SIG-M5 (cell line): ENCODE data around the gene CLPSL2.
A peak's percentile ranks its signal among the peaks of the same experiment; 100 is the strongest.
"Not testable (repeated sequence)": the region's sequence is repeated elsewhere in the genome, so short reads cannot be mapped to it uniquely, and the experiment has no call there.

ENCODE experiments used
- DNase-seq: peaks from one replicate; lab custom pipeline; 2025; lab: John Stamatoyannopoulos, UW

CLPSL2 gene, protein sequence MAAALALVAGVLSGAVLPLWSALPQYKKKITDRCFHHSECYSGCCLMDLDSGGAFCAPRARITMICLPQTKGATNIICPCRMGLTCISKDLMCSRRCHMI

DNA sequence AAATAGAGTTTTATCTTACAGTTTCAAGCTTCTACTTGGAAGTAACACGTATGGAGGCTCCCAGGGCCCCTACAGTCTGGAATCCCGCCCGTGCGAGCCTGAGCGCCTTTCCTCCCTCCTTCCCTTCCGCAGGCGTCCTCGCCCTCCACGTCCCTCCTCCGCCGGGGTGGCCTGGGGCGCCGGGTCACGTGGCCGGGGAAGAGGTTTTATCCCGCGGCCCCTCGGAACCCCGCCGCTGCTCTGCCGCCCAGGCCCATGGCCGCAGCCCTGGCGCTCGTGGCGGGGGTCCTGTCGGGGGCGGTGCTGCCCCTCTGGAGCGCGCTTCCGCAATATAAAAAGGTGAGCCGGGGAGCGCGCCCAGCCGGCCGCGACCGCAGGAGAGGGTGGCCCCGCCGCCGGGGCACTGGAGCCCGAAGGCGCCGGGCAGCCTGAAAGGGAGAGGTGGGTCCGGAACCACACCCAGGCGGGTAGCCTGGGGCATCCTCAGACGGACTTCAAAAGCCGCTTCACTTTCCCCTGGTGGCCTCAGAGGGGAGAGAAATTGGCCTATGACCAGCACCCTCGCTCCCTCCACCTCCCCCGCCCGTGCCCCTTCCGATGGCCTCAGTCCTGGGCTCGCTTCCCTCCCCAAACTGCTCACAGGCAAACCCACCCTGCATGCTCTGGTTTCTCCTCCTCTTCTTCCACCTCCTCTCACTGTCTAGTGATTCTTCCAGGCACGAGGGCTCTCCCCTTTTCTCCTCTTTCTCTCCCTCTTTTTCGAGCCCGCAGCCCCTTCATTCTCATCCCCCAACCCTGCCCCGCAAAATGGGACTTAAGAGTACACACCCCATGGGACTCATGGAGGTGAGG, at the start of gene CLPSL2:
CLPSL2 (plus strand) TSS at position 235 of the 852 bp plus-strand sequence; CDS start at position 256, 21 bp downstream.
- no peak for DNase-seq

DNA sequence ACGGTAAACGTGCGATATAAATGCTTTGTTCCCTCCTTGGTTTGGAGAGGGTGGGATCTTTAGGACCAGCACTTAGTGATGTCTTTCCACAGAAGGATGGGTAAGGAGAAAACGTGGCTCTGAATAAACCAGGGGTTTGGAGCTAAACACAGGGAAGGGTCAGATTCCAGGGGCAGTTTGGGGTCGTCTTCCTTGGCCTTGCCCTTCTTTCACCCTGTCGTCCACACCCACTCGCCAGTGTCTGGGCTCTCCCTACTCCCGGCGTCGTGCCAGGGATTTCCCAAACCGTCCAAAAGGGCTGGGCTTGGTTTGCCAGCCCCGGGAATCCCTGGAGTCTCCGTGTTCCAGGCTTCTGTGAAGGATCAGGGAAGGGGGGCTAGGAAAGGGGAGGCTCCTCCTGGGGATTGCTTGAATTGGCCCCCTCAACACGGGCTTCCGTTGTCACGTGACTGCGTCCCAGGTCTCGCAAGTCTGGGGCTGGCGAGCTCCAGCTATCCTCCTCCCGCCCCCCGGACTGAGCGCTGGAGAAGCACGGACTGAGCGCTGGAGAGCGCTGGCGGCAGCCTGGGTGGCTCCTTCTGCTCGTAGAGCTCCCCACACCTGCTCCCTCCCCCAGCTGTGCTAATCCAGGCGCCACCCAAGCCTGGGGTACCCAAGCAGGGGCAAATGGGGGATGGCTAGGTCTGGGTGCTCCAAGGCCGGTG, 49.0 kb upstream of the CLPSL2 start:
- DNase-seq, result no peak

DNA sequence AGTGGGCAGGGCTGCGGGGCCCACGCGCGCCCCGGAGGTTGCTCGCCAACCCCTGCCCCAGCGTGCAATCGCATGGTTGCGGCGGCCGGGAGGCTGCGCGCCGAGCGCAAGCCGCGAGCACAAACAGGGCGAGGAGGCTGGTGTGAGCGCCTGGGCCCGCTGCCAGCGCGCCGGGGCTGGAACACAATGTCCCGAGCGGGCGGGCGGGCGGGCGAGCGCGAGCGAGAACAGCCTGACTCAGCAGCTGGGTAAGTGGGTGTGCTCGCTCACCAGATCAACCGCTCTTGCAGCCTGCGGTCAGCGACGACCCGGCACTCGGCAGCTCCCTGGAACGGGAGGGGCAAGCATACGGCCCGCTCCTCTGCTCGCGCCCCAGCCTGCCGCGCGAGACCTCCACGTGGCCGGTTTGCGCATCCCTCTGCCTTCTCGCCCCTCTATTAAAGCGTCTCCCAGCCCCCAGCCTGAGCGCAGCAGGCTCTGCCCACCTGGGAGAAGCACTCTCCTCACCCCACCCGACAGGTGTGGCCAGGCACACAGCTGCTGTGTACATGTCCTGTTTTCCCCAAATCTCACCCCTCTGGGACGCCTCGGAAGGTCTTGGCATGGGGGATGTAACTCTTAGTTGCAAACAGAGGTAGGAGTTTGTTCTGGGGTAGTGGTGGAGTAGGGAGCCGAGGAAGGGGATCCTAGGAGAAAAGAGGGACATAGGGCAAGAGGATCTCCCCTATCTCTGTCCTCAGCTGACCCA, 48.3 kb upstream of the CLPSL2 start:
- DNase-seq, result peak; percentile 47

DNA sequence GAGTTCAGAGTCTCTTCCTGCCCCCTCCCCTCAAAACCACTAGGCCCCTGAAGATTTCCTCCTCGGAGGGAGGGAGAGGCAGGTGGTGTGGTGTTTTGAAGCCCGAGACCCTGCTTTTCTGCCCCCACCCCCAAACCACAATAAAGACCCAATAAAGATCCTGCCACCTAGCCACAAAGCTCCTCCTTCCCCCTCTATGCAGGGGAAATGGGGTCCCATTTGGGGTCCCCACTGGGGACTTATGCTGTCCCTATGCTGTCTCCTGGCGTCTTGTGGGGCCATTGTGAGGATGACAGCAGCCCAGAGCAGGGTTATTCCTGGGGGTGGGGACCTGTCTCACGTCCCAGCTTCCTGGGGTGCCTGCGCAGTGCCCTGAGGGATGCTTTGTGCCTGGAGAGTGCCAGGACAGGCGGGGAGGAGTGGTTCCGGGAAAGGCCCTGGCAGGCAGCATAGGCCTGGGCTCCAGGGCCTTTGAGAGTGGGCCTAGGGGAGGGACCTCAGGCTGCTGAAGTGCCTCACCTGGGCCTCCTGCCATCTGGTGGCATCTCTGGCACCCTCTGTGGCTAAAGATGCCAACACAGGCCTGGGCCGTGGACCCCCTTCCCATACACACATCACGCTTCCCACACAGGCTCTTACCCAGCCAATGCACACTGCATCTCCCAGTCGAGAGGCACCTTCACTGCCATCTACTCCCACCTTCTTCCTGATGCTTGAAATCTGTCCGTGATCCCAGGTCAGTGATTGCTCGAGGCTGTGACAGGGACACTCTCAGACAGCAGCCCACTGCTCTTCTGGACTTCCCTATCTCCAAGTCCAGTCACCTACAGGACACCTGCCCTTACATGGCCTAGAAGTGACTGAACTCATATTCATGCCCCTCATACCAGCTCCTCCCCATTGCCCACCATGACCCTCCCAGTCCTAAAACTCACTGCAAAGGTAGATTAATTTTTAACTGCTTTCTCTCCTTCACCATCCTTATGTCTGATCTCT, 47.4 kb upstream of the CLPSL2 start:
- no peak for DNase-seq

DNA sequence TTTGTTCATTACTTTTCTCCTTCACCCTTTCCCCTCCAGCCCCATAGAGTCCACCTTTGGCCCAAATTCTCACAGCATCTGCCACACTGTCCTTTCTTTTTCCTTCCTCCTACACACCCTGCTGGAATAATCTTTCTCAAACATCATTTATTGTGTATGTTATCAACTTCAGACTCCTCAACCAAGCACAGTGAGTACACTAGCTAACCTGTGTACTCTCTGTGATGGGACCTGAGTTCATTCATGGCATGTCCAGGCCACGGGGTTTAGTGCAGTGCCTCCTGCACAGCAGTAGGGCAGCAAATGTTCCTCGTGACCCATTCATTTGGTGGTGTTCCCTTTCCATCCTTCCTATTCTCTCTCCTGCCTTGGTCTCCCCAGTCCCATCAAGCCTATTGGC, 46.7 kb upstream of the CLPSL2 start:
- no peak for DNase-seq

DNA sequence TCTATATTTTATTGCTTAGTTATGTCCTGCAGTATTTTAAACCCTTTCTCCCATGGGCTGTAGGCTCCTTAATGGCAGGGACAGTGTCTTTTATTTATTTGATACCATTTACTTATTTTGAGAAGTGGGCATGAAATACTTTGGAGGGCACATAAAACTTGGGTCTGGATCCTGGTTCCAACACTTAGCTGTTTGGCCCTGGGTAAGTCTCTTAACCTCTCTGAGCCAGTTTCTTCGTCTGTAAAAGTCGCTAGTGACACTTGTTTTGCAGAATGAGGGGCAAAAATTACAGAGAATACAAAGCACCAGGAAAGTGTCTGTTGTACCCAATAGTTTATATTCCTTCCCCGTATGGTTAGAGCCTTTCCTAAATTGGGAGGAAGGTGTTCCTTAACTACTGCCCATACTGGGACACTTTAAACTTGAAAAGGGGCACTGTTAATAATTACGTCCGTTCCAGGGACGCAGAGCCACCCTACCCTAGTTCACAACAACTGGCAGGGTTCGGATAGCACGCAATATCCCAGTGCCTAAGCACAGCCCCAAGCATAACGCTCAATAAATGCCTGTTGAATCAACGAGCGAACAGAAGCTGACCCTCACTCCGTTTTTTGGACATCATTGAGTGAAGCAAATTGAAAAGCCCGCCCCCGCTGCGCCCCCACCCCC, 45.5 kb upstream of the CLPSL2 start:
- no peak for DNase-seq

DNA sequence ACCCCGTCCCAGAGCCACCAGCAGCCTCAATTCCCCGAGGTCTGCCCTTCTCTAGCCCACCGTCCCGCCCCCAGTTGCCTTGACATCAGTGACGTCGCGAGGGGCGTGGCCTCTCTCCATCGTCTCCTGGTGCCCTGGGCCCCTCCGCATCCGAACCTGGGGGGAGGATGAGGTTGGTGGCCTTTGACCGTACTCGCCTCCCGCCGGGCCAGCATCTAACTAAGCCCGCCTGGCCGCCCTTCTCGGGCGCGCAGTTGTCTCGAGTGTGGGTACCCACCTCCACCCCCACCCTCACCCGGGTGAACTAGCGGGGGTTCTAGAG, 45.0 kb upstream of the CLPSL2 start:
- DNase-seq, result no peak

DNA sequence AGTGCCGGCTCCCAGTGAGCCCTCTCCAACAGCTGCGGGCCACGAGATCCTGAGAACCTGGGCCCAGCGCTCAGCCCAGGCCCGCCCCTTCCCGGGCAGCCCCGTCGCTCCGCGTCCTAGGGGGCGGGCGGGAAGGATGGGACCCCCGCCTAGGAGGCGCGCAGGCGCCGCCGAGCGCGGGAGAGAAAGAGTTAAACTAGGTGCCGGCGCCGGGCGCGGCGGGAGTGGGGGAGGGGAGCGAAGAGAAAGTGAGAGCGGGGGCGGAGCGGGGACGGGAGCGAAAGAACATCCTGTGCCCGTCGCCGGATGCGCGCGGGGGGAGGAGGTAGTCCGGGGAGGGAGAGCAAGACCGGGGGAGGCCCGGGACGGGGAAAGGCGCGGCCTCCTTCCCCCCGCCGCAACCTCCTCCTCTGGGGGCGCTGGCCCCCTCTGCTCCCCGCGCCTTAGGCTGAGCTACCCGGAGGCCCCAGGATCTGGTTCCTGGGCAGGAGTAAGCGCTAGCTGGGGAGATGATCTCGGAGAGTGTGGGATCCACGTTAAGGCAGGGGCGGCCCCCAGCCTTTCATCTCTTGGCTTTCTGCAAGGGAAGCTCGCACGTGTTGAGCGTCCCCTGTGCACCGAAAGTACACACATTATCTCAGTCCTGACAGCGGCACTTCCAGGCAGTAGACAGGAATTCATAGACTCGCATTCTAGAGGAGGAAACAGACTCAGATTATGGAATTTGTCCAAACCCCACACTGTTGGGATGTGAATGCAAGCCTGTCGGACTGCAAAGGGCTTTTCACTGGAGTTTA, 44.5 kb upstream of the CLPSL2 start:
- DNase-seq, result no peak

DNA sequence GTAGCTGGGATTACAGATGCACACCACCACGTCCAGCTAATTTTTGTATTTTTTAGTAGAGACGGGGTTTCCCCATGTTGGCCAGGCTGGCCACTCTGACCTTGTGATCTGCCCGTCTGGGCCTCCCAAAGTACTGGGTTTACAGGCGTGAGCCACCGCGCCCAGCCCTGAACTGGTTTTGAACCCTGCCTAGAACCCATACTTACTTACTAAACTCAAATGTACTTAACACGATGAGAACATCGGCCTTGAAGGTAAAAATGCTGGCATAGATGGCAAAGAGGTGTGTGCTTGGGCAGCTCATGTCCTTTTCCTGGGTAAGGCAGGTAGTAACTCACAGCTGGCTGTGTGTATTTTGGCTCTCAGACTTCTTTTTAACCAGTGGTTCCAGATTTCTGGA, 42.8 kb upstream of the CLPSL2 start:
- no peak for DNase-seq

DNA sequence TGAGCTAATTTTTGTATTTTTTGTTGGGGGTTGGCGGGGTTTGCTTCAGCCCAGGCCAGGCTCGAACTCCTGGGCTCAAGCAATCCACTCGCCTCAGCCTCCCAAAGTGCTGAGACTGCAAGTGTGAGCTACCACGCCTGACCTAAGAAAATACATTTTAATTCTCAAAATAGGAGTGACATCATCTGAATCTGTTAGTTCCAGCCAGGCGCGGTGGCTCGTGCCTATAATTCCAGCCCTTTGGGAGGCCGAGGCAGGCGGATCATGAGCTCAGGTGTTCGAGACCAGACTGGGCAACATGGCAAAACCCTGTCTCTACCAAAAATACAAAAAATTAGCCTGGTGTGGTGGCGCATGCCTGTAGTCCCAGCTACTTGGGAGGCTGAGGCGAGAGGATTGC, 42.1 kb upstream of the CLPSL2 start:
- DNase-seq, result not testable (repeated sequence)

DNA sequence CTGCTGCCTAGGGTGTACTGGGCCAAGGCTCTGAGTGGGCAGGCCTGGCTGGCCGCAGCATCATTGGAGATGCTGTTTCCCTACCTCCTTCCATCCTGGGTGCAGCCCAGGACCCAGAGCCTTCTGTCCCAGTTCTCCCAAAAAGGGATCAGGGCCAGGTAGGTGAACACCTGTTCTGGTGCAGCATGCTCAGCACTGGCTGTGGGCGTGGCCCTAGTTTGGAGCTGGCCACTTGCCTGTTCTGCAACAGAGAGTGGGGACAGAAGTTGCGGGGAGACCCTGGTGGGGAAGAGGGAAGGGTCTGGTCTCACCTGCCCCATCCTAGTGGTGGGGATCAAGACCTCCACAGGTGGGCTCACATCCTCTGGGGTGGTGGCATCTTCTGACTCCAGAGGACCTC, 40.9 kb upstream of the CLPSL2 start:
- no peak for DNase-seq

DNA sequence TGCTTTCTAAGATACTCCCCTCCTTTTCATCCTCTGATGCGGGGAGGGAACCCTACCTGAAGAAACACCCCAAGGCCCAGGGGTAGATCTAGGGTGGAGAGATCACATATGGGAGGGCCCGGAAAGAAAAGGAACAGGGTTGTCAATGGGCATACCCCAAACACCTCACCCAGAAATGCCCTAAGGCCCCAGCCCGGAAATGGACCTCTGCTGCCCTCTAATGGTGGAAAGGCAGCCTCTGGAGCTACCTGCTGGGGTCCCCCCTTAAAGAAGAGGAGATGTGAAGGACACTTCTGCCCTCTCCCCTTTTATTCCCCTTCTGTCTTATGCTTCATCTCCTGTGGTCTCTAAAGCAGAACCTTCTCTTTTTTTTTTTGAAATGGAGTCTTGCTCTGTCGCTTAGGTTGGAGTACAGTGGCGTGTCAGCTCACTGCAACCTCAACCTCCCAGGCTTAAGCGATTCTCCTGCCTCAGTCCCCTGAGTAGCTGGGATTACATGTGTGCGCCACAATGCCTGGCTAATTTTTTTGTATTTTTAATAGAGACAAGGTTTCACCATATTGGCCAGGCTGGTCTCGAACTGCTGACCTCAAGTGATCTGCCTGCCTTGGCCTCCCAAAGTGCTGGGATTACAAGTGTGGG, 40.0 kb upstream of the CLPSL2 start:
- no peak for DNase-seq

DNA sequence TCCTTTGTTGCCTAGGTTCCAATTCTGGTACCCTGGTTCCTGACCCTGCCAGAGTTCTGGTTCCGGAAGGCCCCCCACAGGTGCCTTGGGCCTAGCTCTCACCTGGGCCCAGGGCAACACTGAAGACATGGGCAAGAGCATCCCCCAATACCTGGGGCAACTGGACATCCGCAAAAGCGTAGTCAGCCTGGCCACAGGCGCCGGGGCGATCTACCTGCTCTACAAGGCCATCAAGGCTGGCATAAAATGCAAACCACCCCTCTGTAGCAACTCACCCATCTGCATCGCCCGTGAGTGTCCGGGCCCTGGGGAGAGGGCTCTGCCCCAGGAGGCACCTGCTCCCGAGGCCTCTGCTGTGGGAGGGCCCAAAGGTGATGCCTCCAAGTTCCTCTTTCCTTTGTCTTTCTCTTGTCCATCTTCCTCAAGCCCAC, 39.4 kb upstream of the CLPSL2 start, which contains the start of gene ARMC12:
ARMC12 (plus strand) TSS at position 51 of the 431 bp plus-strand sequence; CDS start at position 128, 77 bp downstream.
- no peak for DNase-seq

DNA sequence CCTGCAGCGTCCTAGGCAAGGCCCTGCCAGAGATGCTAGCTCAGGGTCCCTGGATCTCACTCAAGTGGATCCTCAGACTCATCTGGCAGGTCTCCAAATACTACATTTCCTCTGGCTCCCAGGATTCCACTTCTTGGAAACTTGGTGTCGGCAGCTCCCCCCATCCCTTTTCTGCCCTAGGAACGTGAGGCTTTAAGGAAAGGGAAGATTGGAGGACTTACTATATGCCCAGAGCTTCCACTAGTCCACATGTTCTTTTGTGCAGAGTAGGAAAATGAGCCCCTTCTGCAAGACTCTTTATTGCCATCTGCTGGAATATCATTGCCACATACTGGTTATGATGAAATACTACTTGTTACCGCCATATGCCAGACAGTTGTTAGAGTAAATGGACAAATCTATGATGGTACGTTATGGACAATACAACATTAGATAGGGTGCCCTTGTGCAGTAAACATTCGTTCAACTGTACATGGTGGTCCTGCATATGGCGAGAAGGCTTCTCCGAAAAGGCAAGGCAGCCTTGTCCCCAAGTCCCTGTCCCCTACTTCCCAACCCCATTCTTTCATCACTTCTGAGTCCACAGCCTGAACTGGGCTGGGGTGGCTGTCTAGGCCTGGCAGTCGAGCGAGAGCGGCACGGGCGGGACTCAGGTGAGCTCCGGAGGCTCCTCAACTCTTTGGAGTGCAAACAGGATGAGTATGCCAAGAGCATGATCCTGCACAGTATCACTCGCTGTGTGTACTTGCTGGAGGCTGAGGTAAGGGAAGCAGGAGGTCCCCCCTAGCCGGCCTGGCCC, 38.8 kb upstream of the CLPSL2 start:
- DNase-seq, result peak; percentile 25

DNA sequence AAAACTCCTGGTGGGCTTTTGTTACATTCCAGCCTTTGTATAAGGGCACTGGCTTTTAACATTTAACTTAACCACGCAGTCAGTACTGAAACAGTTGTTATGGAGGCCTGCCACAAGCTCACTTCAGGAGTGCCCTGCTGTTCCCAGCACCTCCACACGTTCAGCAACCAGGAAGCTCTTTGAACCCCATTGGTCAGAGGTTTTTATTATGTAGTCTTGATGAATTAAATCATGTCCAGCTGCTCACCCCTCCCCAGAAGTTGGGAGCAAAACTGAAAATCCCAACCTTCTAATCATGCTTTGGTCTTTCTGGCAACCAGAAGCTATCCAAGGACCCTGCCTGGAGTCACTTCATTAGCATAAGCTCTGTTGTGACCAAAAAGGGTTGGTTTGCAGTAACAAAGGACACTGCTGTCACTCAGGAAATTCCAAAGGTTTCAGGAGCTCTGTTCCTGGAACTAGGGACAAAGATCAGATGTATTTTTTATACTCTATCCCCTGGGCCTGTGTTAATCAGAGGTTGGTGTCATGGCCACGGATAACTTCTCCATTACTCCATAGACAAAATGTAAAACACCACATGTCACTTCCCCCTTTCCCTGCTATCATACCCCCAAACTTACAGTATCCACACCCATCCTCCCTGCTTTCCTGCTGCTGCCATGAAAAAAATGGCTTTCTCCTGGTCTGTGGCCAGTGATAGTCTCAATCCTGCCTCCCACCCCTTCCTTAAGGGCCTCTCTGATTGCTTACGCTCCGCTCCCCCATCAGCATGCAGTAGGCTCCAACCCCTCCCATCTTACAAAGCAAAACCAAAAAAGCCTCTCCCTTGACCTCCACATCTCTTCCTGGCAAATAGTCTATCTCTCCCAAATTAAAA, 36.5 kb upstream of the CLPSL2 start:
- no peak for DNase-seq

DNA sequence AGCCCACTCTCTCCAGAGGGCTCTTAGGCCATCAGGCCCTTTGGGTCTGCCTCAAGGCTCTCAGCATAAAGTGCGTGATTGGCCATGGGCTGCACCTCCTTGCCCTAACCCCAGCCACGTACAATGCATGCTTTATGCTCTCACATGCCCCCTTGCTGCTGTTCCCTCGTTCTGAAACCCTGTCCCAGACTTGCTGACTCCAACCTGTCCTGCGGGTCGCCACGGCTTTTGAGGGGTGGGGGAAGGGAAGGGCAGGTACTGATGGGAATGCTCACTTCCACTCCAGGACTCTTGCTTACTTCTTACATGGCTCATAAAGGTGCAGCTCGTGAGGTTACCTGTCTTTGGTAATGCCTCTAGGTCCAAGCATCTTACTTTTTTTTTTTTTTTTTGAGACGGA, 33.6 kb upstream of the CLPSL2 start:
- no peak for DNase-seq

DNA sequence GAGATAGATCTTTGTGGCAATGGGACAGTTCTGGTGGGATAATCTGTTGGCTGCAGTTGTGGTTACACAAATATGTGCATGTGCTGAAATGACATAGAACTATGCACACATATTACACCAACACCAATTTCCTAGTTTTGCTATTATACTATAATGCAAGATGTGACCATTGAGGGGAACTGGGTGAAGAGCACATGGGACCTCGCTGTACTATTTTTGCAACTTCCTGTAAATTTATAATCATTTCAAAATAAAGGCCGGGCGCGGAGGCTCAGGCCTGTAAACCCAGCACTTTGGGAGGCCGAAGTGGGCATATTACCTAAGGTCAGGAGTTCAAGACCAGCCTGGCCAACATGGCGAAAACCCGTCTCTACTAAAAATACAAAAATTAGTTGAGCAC, 30.9 kb upstream of the CLPSL2 start:
- no peak for DNase-seq
